ENCODE results near the gene TEAD2. TPM values are rescaled to one million over a fixed set of nuclear protein-coding genes. Genes with fewer than 3 reads are reported as not detected.

The TEAD2 gene
- total and polyA plus RNA-seq, 10 of the 15 experiments (the other 5 are each of a cell fraction or from before 2014, with no cell fraction given) = 0.04 to 0.26 (median 0.11) TPM; not detected in 3

GRCh38 chr19:49393881-49394280 is 31.7 kb upstream of the TEAD2 start:
- intact Hi-C loops (cut with micrococcal nuclease; ENCODE audit: unreplicated experiment) = no loop called here
- SMC1A ChIA-PET (ENCODE audit: uncharacterized antibody, unreplicated experiment) = interaction anchor here (0.7 to 1.4 kb wide), 2 partner anchors 49 to 92 kb away, joined by 3 to 5 read pairs; no protein-coding TSS in a partner anchor
- POLR2A ChIA-PET = no interaction called here
- no peak for TF ChIP-seq MEF2B (IDR thresholded peaks at IDR 0.05; ENCODE audit: partially characterized antibody, poor library complexity, severe bottlenecking)
- TF ChIP-seq NR2C1 (IDR thresholded peaks at IDR 0.05) = no peak
- TF ChIP-seq SIN3A (IDR thresholded peaks at IDR 0.05; ENCODE audit: low read depth, low read length) = no peak
- TF ChIP-seq MTA3 (IDR thresholded peaks at IDR 0.05; ENCODE audit: borderline replicate concordance, low read length) = no peak
- no peak for TF ChIP-seq POU2F2 (IDR thresholded peaks at IDR 0.05; ENCODE audit: borderline replicate concordance, low read depth, low read length)
- no peak for TF ChIP-seq NFYB (IDR thresholded peaks at IDR 0.05; ENCODE audit: insufficient read depth, low read depth, low read length)
- TF ChIP-seq ZBTB11 (CRISPR knock-in tag; IDR thresholded peaks at IDR 0.05) = no peak
- no peak for TF ChIP-seq NKRF (conservative IDR thresholded peaks at IDR 0.05)
- no peak for TF ChIP-seq CHD1 (IDR thresholded peaks at IDR 0.05; ENCODE audit: low read depth, low read length)
- TF ChIP-seq, protein P1, sequence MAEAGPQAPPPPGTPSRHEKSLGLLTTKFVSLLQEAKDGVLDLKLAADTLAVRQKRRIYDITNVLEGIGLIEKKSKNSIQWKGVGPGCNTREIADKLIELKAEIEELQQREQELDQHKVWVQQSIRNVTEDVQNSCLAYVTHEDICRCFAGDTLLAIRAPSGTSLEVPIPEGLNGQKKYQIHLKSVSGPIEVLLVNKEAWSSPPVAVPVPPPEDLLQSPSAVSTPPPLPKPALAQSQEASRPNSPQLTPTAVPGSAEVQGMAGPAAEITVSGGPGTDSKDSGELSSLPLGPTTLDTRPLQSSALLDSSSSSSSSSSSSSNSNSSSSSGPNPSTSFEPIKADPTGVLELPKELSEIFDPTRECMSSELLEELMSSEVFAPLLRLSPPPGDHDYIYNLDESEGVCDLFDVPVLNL (IDR thresholded peaks at IDR 0.05; ENCODE audit: low read depth, low read length) = no peak
- TF ChIP-seq ZNF24 (IDR thresholded peaks at IDR 0.05) = no peak
- TF ChIP-seq REST (IDR thresholded peaks at IDR 0.05; ENCODE audit: low read depth, low read length) = no peak
- no peak for TF ChIP-seq IKZF2 (IDR thresholded peaks at IDR 0.05)
- no peak for TF ChIP-seq MEF2A (IDR thresholded peaks at IDR 0.05; ENCODE audit: insufficient read depth, low read depth, low read length)
- TF ChIP-seq CBX5 (IDR thresholded peaks at IDR 0.05; ENCODE audit: low read depth) = no peak

More at GRCh38 chr19:49393881-49394280, 31.7 kb upstream of the TEAD2 start:
- Histone ChIP-seq H4K20me1 (ENCODE audit: control insufficient read depth, insufficient read depth) (no peaks in the 10 kb centered on the region), H3K4me1 (ENCODE audit: control insufficient read depth, insufficient read depth, low read length) (no peaks in the 10 kb centered on the region; the same call in 1 of the 2 replicates), H2AFZ (ENCODE audit: control insufficient read depth, low read depth, low read length) (no peak overlapping the region), H3K36me3 (ENCODE audit: control insufficient read depth in 2 of 2, insufficient read depth in 2 of 2, low read length in 1 of 2) (no peaks in the 10 kb centered on the region), H3K79me2 (ENCODE audit: control insufficient read depth, insufficient read depth, low read length) (no peaks in the 10 kb centered on the region), H3K9me3 (replicated peaks; ENCODE audit: control insufficient read depth, insufficient read depth, low read length) (no peaks in the 10 kb centered on the region), H3K9ac (ENCODE audit: control insufficient read depth, insufficient read depth, low read length) (no peak overlapping the region), H3K4me2 (ENCODE audit: control insufficient read depth, insufficient read depth) (no peak overlapping the region), H3K27me3 (replicated peaks in 1 of 2; ENCODE audit: control insufficient read depth in 2 of 2, insufficient read depth in 2 of 2, low read length in 1 of 2) (no peaks in the 10 kb centered on the region), H3K4me3 (no peak overlapping the region), H3K27ac (ENCODE audit: control insufficient read depth, insufficient read depth) (no peak overlapping the region)
- 28% methylated on average over 4 of the region's 5 CpGs for WGBS (ENCODE audit: insufficient coverage, insufficient replicate concordance, low lambda C conversion rate, missing lambda C conversion rate)
- in situ Hi-C loops (cut with MboI) = loop anchor here (5.0 kb wide), 1 partner anchor 43 kb away; no protein-coding TSS in a partner anchor
- DNase-seq (ENCODE audit: low read depth, low spot score) (no peak), FAIRE-seq (no peak), ATAC-seq (no peak)
- RAD21 ChIA-PET (ENCODE audit: unreplicated experiment) = interaction anchor here (1.0 kb wide), 1 partner anchor 77 kb away, joined by 4 read pairs; no protein-coding TSS in a partner anchor
- CTCF ChIA-PET = interaction anchor here (0.6 to 5.7 kb wide), 8 partner anchors 16 to 475 kb away, joined by 3 to 68 read pairs (median 4); partner anchors contain the start of gene FLT3LG
- BruUV-seq (replicated peaks) = no TSS peak
